Colonic mucosa (tissue), 4 donors: ENCODE results near the gene RBMY1D. TPM values are rescaled to one million over a fixed set of nuclear protein-coding genes. Genes with fewer than 3 reads are reported as not detected.

ENCODE experiments used
- DNase-seq: peaks from one replicate; pipeline ENCODE4 v3.0.0-alpha.2; 2020
- H3K27ac ChIP-seq: fragments of 200-600 bp; one replicate; pipeline ENCODE4 v1.8.0; 2021
- H3K27me3 ChIP-seq: fragments of 200-600 bp; one replicate; pipeline ENCODE4 v1.8.0; 2021
- H3K36me3 ChIP-seq: fragments of 200-600 bp; one replicate; pipeline ENCODE4 v1.8.0; 2021
- H3K4me1 ChIP-seq: fragments of 200-600 bp; one replicate; pipeline ENCODE4 v1.8.0; 2021; ENCODE audit warnings: mild to moderate bottlenecking
- H3K4me3 ChIP-seq: fragments of 200-600 bp; one replicate; pipeline ENCODE4 v1.8.0; 2021
- H3K9ac ChIP-seq, 2 donors: one replicate each; pipeline ENCODE4 v1.7.0; 2013; ENCODE audit warnings: control low read depth in 2 of 2, low read depth in 2 of 2, low read length in 2 of 2
- H3K9me3 ChIP-seq: fragments of 200-600 bp; one replicate; pipeline ENCODE4 v1.8.0; 2021
- intact Hi-C: fragments of 100-400 bp; cut with DNase I; formaldehyde crosslinking; loops from one replicate; pipeline ENCODE4 v1.14.1; 2022
- total RNA-seq, 2 donors: library from RNA; stranded (reverse); fragmentation: NEBNext Ultra II Directional in 1 of 2; extraction: Animal tissue kit (Norgen Biotek cat#: 25700) in 1 of 2; gene quantifications; one replicate each; pipeline ENCODE4 v1.2.1, GENCODE V29; 2021
- TF ChIP-seq, protein P1 (sequence below): fragments of 200-600 bp; IDR thresholded peaks from one replicate; pipeline ENCODE4 v1.8.0; 2022; ENCODE audit warnings: antibody characterized with exemption, mild to moderate bottlenecking
- donor health status: healthy.
- donor health status: DM: no; HTN: no; CAD: no.
- donor health status: DM: no; HTN: no; CAD: no.

Gene RBMY1D
- total RNA-seq, 2 donors from 2014 or later: not detected

DNA sequence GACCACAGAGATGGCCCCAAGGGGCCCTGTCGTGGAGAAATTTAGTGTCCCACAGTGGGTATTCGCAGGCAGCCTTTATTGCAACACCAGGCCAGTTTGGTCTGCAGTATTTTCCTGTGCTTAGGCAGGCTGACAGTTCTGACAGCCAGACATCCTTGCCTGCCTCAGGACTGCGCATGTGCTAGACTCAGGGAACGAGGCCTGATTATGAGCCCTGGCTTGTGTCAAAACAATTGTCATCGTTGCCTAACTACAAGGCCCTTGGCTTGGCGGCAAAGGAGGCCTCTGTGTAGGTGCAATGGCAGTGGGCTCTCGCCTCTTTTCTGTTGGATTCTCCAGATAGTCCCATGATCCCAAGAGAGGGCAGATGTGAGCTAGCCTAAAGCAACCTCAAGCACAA, 59.3 kb downstream of the RBMY1D start:
- Histone ChIP-seq H3K9me3 (no peaks in the 10 kb centered on the region), H3K4me3 (no peak overlapping the region), H3K27ac (no peak overlapping the region), H3K27me3 (no peaks in the 10 kb centered on the region), H3K4me1 (no peaks in the 10 kb centered on the region), H3K9ac (no peak overlapping the region), H3K36me3 (no peaks in the 10 kb centered on the region)
- DNase-seq: no peak
- TF ChIP-seq, protein P1, sequence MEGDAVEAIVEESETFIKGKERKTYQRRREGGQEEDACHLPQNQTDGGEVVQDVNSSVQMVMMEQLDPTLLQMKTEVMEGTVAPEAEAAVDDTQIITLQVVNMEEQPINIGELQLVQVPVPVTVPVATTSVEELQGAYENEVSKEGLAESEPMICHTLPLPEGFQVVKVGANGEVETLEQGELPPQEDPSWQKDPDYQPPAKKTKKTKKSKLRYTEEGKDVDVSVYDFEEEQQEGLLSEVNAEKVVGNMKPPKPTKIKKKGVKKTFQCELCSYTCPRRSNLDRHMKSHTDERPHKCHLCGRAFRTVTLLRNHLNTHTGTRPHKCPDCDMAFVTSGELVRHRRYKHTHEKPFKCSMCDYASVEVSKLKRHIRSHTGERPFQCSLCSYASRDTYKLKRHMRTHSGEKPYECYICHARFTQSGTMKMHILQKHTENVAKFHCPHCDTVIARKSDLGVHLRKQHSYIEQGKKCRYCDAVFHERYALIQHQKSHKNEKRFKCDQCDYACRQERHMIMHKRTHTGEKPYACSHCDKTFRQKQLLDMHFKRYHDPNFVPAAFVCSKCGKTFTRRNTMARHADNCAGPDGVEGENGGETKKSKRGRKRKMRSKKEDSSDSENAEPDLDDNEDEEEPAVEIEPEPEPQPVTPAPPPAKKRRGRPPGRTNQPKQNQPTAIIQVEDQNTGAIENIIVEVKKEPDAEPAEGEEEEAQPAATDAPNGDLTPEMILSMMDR: no peak
- intact Hi-C loops: no loop called here

Other genes with a start within 250 kb of the RBMY1D start
- not detected for gene RBMY1E, start 23.5 kb upstream of the RBMY1D start, total RNA-seq